ENCODE data around the gene TSPAN14.

GRCh38 chr10:80489371-80490112 lies 35.4 kb downstream of the TSPAN14 start:
- no peak for TF ChIP-seq CTCF (IDR thresholded peaks at IDR 0.05)
- no peak for TF ChIP-seq POLR2A (IDR thresholded peaks at IDR 0.05)
